K562 (cell line): ENCODE measurements around the gene DIP2C. TPM values are rescaled to one million over a fixed set of nuclear protein-coding genes. Genes with fewer than 3 reads are reported as not detected.

Source experiments
- ADNP ChIP-seq: fragments of 200-800 bp; sonication (Bioruptor generic); IDR thresholded peaks from 2 replicates; pipeline ENCODE4 v1.6.1; 2016; ENCODE audit warnings: missing genetic modification characterization, missing compliant biosample characterization
- BCL6 ChIP-seq: fragments of 250-450 bp; sonication (Bioruptor Pico); IDR thresholded peaks from 2 replicates; pipeline ENCODE4 v1.4.0; 2020
- BDP1 ChIP-seq: IDR thresholded peaks from 3 replicates; pipeline ENCODE4 v1.6.1; 2011; ENCODE audit not compliant: insufficient read length, insufficient read depth
- CCAR2 ChIP-seq: fragments of 200-400 bp; formaldehyde crosslinking; IDR thresholded peaks from 2 replicates; pipeline ENCODE4 v1.6.1; 2017; ENCODE audit warnings: mild to moderate bottlenecking, low read depth, low read length
- CEBPB ChIP-seq: fragments of 450-650 bp; IDR thresholded peaks from 2 replicates; pipeline ENCODE4 v1.6.1; 2016; ENCODE audit warnings: missing genetic modification characterization, missing compliant biosample characterization
- REST ChIP-seq, 2 experiments: fragments of 450-650 bp; formaldehyde crosslinking in 1 of 2; IDR thresholded peaks; 2 replicates each; pipeline versions ENCODE4 v1.4.0 to v1.6.1; 2014 to 2020; ENCODE audit warnings: mild to moderate bottlenecking in 2 of 2, borderline replicate concordance in 1 of 2, low read depth in 1 of 2
- RFX1 ChIP-seq: fragments of 450-650 bp; IDR thresholded peaks from 2 replicates; pipeline ENCODE4 v1.6.1; 2016; ENCODE audit warnings: mild to moderate bottlenecking, moderate library complexity
- RNF219 ChIP-seq: fragments of 250-450 bp; sonication (Bioruptor Pico); IDR thresholded peaks from 2 replicates; pipeline ENCODE4 v1.5.0; 2022; ENCODE audit warnings: mild to moderate bottlenecking
- ZNF140 ChIP-seq: fragments of 250-450 bp; sonication (Bioruptor Pico); IDR thresholded peaks from 2 replicates; pipeline ENCODE4 v1.8.0; 2021; ENCODE audit warnings: moderate library complexity, mild to moderate bottlenecking, inconsistent platforms
- ZNF146 ChIP-seq: IDR thresholded peaks from one replicate; pipeline ENCODE4 v1.6.1; 2018; ENCODE audit warnings: missing compliant biosample characterization; ENCODE audit not compliant: unreplicated experiment
- polyA plus RNA-seq, 8 experiments: library from polyadenylated mRNA; depleted of rRNA in 4 of 8; stranded (reverse) in 5 of 8; unstranded in 3 of 8; fragments of >200 nt; fragmentation: Nextera tagmentation in 2 of 8; fragmentation: Illumina TruSeq in 1 of 8; extraction: Ambion mirVana in 2 of 8; extraction: Trizol in 1 of 8; gene quantifications; 2 replicates each; pipeline versions ENCODE4 v1.2.1 to v1.2.3, GENCODE V29; 2011 to 2014; ENCODE audit warnings: inconsistent platforms in 1 of 8, missing spikeins in 1 of 8
- total RNA-seq, 7 experiments: library from RNA; depleted of rRNA in 6 of 7; stranded (reverse); fragments of >200 nt in 6 of 7; fragmentation: Illumina TruSeq in 2 of 7; extraction: Trizol in 2 of 7; gene quantifications; 2 replicates each; pipeline versions ENCODE4 v1.2.1 to v1.2.3, GENCODE V29; 2011 to 2021; ENCODE audit warnings: low replicate concordance in 1 of 7

The DIP2C gene
- total and polyA plus RNA-seq, 9 of the 15 experiments (the other 6 are each of a cell fraction or from before 2014, with no cell fraction given) = 0.01 TPM; not detected in 8

DNA sequence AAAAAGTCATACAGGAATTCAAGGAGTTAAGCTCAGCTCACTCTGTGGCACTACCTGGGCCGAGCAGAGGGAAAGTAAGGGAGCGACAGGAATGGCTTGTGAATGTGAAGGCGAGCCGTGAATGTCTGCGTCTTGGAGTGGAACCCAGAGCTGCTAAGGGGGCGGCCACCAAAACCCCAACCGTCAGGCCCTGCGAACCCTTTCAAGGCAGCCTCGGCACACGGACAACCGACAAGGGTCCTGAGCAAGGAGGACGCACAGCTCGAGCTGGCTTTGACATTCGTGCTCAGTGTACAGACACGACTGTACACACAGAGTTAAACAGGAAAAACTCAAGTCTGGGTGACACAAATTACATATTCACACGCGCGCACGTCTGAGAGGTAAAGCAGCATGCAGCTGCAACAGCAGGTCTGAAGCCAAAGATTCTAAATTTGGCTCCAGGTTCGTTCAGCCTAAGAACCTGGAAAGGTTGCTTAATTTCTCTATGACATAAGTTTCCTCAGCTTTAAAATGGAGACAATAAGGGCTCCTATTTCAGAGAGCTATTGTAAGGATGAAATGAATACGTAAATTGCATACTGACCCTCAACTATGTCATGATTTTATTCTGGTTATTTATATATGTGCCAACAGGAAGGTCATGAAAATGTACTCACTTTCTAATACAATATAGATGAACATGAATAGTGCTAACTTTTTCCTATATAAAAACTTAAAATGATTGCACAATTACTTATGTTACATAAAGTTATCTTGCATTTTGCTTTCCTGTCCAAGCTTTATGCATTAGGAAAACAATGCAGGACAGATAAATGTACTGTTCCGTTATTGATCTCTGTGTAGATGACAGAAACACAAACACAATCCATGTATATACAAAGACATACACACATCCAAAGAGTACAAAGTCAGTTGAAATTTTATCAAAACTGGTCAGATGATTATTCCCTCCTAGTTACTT, 361.3 kb downstream of the DIP2C start (continued):
- TF ChIP-seq REST (IDR thresholded peaks at IDR 0.05; ENCODE audit: borderline replicate concordance) (no peak), REST (CRISPR knock-in tag; IDR thresholded peaks at IDR 0.05; ENCODE audit: low read depth) (no peak), BCL6 (CRISPR knock-in tag) (no peak), RNF219 (CRISPR knock-in tag) (no peak), ADNP (tag) (no peak), ZNF140 (no peak), CCAR2 (no peak), RFX1 (no peak), CEBPB (tag) (peak; percentile 67), ZNF146 (CRISPR knock-in tag) (no peak), BDP1 (no peak)
